Activated CD4-positive, CD25-positive, alpha-beta regulatory T cell treated with anti-CD3 and anti-CD28 coated beads, Interleukin-2, amount 50 U/mL, for 24 hours (primary cell): Measurements from ENCODE around the gene OLFM2.
"Not testable (repeated sequence)": the region's sequence is repeated elsewhere in the genome, so short reads cannot be mapped to it uniquely, and the experiment has no call there.

Experiments
- ATAC-seq, 2 donors: fragments of 150-1000 bp; cut with Tn5 transposase; one replicate each; pipeline ENCODE4 v1.10.0; 2021; ENCODE audit warnings: mild to moderate bottlenecking in 1 of 2, moderate library complexity in 1 of 2

Gene OLFM2

DNA sequence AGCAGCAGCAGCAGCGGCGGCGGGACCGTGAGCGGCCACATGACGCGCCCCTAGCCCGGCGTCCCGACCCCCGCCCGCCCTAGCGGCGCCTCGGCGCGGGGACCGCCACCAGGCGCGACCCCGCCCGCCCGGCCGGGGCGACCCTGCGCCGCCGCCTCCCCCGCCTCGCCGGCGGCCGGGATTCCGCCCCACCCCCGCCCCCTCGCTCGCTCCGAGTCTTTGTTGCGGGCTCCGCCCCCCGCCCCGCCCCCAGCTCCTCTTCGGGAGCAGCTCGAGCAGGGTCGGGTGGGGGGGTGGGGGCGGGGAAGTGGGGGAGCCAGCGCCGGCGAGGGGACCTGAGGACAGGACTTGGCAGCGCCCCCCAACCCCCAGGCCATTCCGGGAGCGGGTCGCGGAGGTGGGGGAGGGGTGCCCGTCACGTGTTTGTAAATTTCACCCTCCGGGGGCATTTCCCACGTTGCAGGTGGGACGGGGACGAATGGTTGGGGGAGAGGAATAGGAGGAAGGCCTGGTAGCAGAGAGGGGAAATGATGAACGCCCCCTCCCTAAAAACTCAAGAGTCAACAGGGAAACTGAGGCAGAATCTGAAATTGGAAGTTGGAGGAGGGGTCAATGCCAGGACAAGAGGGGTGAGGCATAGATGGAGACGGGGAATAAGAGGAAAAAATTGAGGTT, at the start of gene OLFM2:
TSS of gene OLFM2 (minus strand) at position 190 of the 675 bp plus-strand sequence. CDS start at position 41, 149 bp downstream.
- ATAC-seq: no peak

DNA sequence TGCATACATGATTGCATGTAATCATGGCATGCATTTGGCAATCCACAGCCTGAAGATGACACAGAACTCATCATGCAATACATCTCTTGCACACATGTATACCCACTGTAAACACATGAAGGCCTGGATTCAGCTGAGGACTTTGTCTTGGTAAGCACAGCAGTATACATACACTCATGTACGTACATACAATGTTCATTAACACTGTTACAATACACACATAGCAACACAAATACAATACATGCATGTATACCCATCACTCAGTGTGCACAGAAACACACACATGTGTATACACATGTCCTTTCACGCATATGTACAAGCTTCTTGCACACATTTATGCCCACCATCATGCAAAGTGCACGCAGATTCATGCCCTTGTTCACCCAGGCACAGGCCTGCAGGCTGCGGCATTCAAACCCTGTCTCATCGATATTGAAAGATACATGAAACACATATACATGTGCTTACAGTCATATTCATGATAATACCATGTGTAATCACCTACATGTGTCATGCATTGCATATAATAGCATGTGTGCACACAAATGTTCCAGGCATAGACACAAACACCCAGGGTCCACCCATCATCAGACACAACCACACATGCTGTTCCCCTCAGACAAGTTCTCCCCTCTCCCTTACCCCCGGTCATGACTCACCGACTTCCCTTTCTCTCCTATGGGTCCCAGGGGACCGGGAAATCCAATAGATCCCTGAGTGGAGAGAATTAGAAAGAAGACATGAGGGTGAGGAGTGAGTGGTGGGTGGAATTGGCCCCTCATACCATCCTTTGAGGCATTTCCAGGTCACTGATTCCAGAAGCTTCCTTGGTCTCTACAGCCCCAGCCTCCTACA, 45.3 kb upstream of the OLFM2 start:
- no peak for ATAC-seq

DNA sequence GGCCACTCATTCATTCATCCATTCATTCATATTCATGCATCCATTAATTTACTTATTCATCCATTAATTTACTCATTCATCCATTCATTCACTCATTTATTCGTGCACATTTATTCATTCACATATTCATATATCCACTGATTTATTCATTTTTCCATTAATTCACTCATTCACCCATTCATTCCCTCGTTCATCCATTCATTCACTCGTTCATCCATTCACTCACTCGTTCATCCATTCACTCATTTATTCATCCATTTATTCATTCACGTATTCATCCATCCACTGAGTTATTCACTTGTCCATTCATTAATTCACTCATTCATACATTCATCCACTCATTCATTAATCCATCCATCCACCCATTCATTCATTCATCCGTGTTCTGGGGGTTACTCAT, 35.8 kb upstream of the OLFM2 start:
- no peak for ATAC-seq

DNA sequence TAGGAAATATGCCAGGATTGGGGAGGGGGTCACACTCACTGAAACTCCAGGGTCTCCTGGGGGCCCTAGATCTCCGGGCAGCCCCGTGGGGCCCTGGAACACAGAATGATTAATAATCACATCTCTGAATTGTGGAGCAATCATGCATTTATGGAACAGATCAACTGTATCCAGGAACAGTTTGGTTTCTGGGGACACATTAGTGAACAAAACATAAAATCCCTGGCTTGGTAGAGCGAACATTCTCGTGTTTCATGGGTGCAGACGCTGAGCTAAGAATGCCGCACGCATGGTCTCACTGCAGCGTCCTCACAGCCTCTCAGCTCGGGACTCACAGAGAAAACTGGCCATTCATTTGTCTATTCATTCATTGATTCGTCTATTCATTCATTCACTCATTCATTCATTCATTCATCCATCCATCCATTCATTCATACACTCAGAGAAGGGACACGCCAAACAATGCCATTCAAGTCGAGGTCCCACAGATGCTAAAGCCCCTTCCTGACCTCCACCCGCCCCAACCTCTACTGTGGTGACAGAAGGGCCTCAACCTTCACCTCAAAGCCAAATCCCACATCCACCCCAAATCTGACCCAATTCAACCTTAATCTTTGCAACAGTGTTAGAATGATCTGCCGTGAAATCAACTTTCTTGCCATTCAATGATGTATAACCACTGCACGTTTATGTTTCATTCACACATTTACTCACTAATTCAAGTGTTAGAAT, 35.0 kb upstream of the OLFM2 start:
- ATAC-seq: no peak

DNA sequence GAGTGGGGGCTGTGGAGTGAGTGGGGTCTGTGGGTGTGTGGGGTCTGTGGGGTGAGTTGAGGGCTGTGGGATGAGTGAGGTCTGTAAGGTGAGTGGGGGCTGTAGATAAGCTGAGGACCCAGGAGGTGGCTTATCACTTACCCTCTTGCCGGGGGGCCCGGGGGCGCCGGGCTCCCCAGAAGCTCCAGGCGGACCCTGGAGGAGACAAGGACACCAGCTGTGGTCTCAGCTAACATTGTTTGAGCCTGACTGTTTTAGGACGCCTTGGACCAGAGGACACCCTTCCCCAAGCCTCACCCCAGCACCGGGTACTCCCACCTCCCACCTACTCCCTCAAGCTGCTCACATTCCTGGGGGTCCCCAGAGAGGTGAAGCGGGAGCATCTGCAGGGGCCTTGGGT, 34.2 kb upstream of the OLFM2 start:
- no peak for ATAC-seq

DNA sequence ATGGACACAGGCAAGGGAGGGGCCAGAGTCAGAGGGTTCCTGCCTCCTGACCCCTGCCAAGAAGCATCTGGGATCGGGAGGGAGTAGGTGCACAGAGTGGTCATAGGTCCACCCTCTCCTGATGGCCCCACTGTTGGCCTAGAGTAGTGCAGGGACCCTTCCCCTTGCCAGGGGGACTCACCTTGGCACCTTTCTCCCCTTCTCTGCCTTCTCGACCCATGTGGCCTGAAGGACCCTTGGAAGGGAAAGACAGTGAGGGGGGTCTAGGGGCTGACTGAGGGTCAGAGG, 33.3 kb upstream of the OLFM2 start:
- no peak for ATAC-seq

DNA sequence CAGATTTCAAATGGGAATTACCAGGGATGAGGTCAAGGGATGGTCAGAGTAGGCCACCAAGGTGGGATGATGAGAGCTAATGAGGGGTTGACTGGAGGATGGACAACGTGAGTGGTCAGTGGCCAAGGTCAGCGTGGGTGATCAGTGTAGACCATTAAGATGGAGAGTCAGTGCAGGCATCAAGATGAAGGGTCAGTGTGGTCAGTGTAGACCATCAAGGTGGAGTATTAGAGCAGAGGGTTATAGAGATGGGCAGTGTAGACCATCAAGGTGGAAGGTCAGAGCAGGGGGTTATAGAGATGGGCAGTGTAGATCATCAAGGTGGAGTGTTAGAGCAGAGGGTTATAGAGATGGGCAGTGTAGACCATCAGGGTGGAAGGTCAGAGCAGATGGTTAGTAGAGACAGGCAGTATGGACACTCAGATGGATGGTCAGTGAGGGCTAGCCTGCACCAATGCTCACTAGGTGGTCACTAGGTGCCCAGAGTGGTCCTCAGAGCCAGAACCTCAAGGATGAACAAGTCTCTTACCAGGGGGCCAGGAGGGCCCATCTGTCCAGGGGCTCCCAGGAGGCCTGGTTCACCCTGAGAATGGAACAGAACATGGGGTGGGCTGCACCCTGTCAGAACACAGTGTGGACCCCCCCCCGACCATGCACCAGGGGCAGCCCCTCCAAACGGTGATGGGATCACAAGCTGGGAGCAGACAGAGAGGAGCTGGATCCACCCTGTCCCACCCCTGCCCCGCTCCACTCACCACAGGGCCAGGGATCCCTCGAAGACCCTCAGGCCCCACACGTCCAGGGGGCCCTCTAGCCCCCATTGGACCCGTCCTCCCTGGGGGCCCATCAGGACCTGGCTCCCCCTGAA, 32.7 kb upstream of the OLFM2 start:
- no peak for ATAC-seq

DNA sequence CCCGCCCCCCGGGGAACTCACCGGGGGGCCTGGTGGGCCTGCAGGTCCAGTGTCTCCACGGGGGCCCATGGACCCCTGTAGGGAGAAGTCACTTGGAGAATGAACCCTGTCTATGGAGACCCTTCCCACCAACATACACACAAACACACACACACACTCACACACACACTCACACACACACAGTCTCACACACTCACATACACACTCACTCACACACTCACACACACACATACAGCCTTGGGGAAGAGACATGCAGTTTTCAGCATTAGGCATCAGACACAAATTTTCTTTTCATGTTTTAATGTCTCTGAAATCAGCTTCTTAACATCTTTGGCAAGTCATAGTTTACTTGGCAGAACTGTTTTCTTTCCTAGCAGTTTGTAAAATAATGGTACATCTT, 31.0 kb upstream of the OLFM2 start:
- ATAC-seq: no peak

DNA sequence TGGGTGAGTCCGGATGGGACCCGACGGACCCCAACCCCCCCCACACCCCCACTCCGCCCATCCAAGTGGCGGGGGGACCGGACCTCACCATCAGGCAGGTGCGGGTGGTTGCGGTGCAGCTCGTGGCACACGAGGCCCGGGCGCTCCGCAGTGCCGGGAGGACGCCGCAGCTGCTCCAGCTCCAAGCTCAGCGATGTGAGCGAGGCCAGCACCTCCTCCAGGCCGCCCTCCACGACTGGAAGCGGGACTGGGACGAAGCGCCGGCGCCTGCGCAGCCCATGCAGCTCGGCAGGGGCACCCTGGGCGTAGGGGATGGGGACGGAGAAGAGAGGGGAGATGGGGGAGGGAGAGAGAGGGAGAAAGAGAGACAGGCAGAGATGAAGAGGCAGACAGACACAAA, 30.1 kb upstream of the OLFM2 start:
- no peak for ATAC-seq

DNA sequence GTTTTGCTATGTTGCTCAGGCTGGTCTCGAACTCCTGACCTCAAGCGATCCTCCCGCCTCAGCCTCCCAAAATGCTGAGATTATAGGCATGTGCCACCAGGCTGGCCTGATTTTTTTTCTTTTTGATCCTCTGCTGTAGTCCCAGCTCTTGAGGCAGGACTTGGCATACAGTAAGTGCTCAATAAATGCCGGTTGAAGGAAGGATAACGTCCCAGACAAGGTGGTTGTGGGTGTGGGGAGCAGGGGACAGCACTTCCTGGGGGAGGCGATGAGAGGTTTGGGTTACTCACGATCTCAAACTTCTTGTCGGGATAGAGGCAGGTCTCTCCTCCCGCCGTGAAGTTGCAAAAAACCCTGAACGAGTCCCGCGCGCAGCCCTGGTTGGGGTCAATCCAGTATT, 29.7 kb upstream of the OLFM2 start:
- ATAC-seq: no peak

DNA sequence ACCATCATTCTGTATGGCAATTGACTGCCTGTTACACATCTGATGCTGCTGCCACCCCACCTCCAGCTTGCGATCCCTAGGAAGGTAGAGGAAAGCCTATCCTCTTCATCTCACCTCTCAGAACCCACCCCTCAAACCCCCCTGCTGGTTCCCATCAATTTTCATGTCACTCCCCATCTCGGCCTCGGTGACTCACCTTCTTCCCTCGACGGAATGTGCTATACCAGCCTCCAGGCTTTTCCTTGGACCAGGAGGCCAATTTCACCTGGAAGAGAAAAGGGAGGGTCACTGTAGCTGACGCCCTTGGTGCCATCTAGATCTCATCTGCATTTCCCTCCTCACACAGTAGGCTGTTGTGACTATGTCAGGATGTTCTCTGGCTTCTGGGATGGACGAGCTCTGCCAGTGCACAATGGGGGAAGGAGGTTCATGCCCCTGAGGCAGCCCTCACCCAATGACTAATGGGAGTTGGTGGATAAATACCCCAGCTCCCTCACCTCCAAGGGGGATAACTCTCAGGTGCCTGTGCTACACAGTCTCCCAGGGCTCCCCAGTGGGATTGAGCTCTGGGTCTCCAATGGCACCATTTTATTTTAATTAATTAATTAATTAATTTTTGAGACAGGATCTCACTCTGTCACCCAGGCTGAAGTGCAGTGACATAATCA, 26.4 kb upstream of the OLFM2 start:
- no peak for ATAC-seq

DNA sequence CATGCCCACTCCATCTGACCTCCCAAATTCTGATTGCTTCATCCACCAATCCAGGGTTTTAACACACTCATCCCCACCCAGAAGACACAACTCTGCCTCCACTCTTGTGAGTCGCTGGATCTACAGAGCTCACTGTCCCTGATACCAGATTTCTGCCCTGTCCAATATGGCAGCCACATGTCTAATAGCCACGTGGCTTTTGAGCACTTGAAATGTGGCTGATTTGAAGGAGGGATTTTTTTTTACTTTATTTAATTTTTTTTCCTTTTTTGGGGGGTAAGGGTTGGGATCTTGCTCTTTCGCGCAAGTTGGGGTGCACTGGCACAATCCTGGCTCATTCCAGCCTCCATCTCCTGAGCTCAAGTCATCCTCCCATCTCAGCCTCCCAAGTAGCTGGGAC, 24.8 kb upstream of the OLFM2 start:
- ATAC-seq: no peak

DNA sequence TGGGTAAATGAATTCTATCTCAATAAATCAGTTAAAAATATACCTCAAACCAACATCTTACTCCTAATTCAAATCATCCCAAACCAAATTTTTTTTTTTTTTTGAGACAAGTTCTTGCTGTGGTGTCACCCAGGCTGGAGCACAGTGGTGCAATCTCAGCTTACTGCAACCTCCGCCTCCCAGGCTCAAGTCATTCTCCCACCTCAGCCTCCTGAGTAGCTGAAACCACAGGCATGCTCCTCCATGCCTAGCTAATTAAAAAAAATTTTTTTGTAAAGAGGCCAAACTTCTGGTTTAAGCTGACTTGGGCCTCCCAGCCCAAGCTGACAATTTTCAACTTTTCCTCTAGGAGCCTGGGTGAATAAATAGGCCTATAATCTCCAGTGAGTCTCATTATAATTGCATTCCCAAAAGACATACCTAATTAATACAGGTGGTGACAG, 22.1 kb upstream of the OLFM2 start:
- no peak for ATAC-seq

DNA sequence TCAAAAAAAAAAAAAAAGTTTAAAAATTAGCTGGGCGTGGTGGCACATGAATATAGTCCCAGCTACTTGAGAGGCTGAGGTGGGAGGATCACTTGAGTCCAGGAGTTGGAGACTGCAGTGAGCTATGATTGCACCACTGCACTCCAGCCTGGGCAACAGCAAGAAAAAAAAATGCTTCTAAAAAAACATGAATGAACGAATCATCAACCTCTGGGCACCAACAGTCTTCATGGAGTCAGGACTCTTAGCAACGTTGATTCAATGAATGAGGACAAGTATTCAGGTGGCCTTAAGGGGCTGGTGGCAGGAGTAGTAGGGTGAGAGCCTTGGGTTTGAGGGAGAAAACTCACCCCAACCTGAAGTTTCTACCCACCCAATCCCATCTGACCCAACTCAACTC, 20.6 kb upstream of the OLFM2 start:
- no peak for ATAC-seq

DNA sequence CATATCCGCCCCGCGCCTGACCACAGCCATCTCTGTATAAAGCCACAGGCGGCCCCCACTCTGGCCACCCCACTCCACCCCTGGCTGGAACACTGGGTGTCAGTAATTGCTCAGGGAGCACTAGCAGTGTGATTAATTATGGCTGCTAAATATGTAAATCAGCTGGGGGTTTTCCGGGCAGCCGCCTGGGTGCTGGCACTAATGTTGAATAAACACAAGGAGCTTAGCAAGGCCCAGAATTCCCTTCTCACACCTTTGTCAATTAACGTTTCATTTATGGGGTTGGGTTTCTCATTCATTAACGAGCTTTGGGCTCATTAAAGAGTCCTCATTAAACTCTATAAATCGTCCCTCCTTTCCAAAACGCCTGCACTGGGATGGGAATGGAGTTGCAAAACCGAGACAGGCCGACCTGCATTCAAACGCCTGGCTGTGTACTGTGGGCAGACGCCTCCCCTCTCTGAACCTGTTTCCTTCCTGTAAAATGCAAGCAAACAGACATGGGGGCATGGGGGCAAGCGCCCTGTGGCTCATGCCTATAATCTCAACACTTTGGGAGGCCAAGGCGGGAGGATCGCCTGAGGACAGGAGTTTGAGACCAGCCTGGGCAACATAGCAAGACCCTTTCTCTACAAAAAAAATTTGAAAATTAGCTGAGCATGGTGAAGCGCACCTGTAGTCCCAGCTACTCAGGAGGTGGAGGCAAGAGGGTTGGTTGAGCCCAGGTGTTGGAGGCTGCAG, 17.7 kb upstream of the OLFM2 start:
- ATAC-seq: no peak

DNA sequence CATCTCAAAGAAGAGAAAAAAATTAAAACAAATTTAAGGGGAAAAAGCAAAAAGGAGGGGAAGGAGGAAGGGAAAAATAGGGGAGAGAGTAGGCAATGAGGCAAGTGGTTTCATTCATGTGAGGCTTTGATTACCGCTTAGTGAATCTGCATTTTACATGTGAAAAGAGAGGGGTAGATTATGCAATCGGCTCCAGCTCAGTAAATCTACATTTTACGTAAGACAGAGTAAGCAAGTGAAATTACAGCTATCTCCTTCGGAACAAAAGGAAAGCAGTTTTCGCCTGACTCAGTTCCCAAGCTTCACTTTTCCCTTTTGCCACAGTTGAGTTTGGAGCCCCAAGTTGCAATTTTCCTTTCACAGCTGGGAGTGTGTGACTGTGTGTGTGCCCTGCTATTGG, 16.0 kb upstream of the OLFM2 start:
- ATAC-seq: no peak

DNA sequence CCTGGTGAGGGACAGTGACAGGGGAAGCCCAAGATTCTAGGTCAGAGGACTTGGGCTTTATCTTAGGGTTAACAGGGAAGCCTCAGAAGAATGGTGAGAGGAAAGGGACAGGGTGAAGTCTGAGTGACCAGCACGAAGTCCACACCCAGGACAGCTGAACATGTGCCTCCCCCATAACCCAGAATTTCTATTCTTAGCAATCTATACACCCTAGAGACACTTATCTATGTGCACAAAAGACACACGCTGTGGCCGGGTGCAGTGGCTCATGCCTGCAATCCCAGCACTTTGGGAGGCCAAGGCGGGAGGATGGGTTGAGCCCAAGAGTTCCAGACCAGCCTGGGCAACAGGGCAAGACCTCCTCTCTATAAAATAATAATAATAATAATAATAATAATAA, 11.1 kb upstream of the OLFM2 start:
- ATAC-seq: no peak

DNA sequence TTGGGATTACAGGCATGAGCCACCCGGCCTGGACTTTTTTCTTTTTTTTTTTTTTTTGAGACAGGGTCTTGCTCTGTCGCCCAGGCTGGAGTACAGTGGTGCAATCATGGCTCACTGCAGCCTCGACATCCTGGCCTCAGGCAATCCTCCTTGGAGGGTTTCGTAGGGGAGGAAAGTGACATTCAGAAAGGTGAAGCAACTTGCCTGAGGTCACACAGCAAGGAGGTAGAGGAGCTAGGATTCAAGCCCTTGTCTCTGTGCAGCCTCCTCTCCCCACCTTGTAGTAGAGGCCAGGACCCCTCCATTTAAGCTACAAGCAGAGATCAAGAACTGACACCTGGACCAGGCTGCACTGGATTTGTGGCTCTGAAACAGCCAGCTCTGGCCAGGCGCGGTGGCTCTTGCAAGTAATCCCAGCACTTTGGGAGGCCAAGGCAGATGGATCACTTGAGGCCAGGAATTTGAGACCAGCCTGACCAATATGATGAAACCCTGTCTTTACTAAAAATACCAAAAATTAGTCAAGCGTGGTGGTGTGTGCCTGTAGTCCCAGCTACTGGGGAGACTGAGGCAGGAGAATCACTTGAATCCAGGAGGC, 10.3 kb upstream of the OLFM2 start:
- ATAC-seq: not testable (repeated sequence)

DNA sequence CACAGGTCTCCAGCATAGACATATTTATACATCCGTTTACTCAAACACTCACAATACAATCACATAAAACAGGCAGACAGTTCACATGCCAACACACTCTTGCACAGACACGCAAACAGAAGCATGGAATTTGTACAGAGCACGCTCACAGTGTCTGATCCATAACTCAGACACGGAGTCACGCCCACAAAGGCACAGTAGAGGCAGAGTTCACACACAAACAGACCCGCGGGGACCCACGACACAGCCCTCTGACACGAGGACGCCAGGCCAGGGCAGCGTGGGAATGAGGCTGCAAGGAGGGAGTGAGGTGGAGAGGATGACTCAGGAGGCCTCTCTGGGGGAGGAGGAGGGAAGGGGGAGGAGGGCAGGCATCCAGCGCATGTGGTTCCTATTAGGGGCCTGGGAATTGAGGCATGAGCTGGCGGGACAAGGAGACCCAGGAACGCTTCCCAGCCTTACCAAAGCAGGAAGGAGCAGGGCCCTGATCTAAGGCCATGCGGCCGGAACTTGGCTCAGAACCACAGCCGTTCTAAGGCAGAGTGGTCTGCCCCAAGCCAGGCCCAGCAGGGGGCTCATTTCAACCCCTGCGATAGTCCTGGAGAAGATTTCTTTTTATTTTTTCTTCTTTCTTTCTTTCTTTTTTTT, 9.1 kb upstream of the OLFM2 start:
- ATAC-seq: no peak

DNA sequence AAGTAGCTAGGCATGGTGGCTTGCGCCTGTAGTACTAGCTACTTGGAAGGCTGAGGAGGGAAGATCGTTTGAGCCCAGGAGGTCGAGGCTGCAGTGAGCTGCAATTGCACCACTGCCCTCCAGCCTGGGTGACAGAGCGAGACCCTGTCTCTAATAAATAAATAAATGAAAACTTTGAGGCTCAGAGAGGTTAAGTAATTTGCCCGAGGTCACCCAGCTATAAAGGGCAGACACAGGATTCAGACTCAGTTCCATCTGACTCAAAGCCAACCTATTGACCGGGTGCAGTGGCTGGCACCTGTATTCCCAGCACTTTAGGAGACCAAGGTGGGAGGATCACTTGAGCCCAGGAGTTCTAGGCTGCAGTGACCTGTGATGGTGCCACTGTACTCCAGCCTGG, 7.4 kb upstream of the OLFM2 start:
- ATAC-seq: no peak

DNA sequence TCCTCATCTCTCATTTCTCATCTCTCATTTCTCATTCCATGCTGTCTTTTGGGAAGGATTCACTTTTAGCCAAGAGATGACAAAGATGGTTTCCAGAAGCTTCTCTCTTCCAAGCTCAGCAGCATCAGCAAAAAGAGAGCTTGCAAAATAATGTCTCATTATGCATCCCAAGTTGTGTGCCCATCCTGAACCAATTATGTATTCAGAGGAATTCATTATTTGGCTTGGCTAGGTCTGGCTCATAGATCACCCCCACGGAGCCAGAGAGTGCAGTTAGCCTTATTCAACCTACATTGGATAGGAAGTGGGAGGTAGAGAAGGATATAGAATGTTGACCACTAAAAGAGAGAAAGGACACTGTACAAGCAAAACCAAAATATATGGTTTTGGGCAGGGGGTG, 5.4 kb upstream of the OLFM2 start:
- no peak for ATAC-seq
